Measurements from ENCODE around the gene MCF2L2. TPM values are rescaled to one million over a fixed set of nuclear protein-coding genes. Genes with fewer than 3 reads are reported as not detected.

The MCF2L2 gene
- polyA plus RNA-seq, 2 of the 4 experiments (the other 2 are of a cell fraction) = 0.03 to 0.05 TPM

- TF ChIP-seq BCL3 (IDR thresholded peaks at IDR 0.05) = no peak
- TF ChIP-seq KDM5A (IDR thresholded peaks at IDR 0.05) = no peak
These were observed 147.2 kb downstream of the MCF2L2 start (continued) for GRCh38 chr3:183281126-183281797.

GRCh38 chr3:183279371-183279770 lies 149.0 kb downstream of the MCF2L2 start:
- Histone ChIP-seq H3K9me3 (no peaks in the 10 kb centered on the region), H3K4me1 (peaks cover 28% of the 10 kb centered on the region), H3K4me2 (no peak overlapping the region; the same call in 2 of the 3 replicates), H3K4me3 (no peak overlapping the region), H3K27ac (0 out of 6 replicates have a peak overlapping the region, but pooled peaks of 1 of the 2 experiments have one; percentile 14)
- WGBS (ENCODE audit: missing lambda C conversion rate) = 88% methylated on average over 3 of the region's 3 CpGs
- DNase-seq (ENCODE audit: low read depth in 1 of 2, low spot score in 1 of 2) (no peak), FAIRE-seq (no peak), ATAC-seq (no peak)
- ChIA-PET POLR2A (no interaction called here), CTCF (interaction anchor here (1.2 kb wide), 1 partner anchor 106 kb away, joined by 4 read pairs; no protein-coding TSS in a partner anchor)
- TF ChIP-seq SMC3 (IDR thresholded peaks at IDR 0.05) (no peak), POLR2AphosphoS2 (conservative IDR thresholded peaks at IDR 0.05; ENCODE audit: low read length) (no peak), HEYL (CRISPR knock-in tag; IDR thresholded peaks at IDR 0.05) (no peak)

GRCh38 chr3:183278479-183279088 lies 149.8 kb downstream of the MCF2L2 start:
- ATAC-seq (peak; percentile 77 to 79; a peak in 5 of 6 replicates), DNase-seq (ENCODE audit: low read depth in 1 of 2, low spot score in 1 of 2) (peak in 1 of 2 experiments; percentile 22), FAIRE-seq (no peak)
- POLR2A ChIA-PET = no interaction called here
- CTCF ChIA-PET = interaction anchor here (1.2 kb wide), 1 partner anchor 107 kb away, joined by 4 read pairs; no protein-coding TSS in a partner anchor
- no peak for TF ChIP-seq NR3C1 (IDR thresholded peaks at IDR 0.05)
- TF ChIP-seq PBX3 (IDR thresholded peaks at IDR 0.05) = no peak
- no peak for TF ChIP-seq MAFK (IDR thresholded peaks at IDR 0.05; ENCODE audit: partially characterized antibody)
- TF ChIP-seq MYC (IDR thresholded peaks at IDR 0.05; ENCODE audit: borderline replicate concordance, low read length) = no peak
- TF ChIP-seq ELK1 (IDR thresholded peaks at IDR 0.05; ENCODE audit: low read depth, low read length) = no peak
- TF ChIP-seq MAZ (IDR thresholded peaks at IDR 0.05; ENCODE audit: borderline replicate concordance, low read depth, low read length) = no peak
- no peak for TF ChIP-seq RNF2 (IDR thresholded peaks at IDR 0.05; ENCODE audit: borderline replicate concordance, low read depth)
- TF ChIP-seq CBX8 (IDR thresholded peaks at IDR 0.05) = no peak
- no peak for TF ChIP-seq SREBF2 (IDR thresholded peaks at IDR 0.05)
- no peak for TF ChIP-seq RARB (CRISPR knock-in tag; IDR thresholded peaks at IDR 0.05)
- TF ChIP-seq HDAC2 (IDR thresholded peaks at IDR 0.05) = no peak
- TF ChIP-seq RCOR1 (IDR thresholded peaks at IDR 0.05; ENCODE audit: low read depth, low read length) = no peak
- TF ChIP-seq ZC3H11A (IDR thresholded peaks at IDR 0.05) = no peak
- TF ChIP-seq FOXS1 (CRISPR knock-in tag; IDR thresholded peaks at IDR 0.05) = no peak
- no peak for TF ChIP-seq JUNB (IDR thresholded peaks at IDR 0.05)
- TF ChIP-seq TP53 (CRISPR knock-in tag; IDR thresholded peaks at IDR 0.05) = no peak
- TF ChIP-seq POLR2AphosphoS2 (conservative IDR thresholded peaks at IDR 0.05; ENCODE audit: low read length) = no peak
- TF ChIP-seq GATA3 (IDR thresholded peaks at IDR 0.05; ENCODE audit: borderline replicate concordance) = no peak
- TF ChIP-seq POLR2A (IDR thresholded peaks at IDR 0.05; ENCODE audit: low read length) = no peak
- peak overlapping the region; percentile 45 for H3K4me2 ChIP-seq
- H3K27ac ChIP-seq = peak overlapping the region in 1 of 2 experiments; percentile 52; a peak in 3 of 6 replicates
- no peaks in the 10 kb centered on the region for H3K9me3 ChIP-seq
- no peak overlapping the region for H3K4me3 ChIP-seq
- 8% methylated on average over 4 of the region's 4 CpGs for WGBS (ENCODE audit: missing lambda C conversion rate)
- peaks cover 32% of the 10 kb centered on the region for H3K4me1 ChIP-seq
